GM23248 (cell line): ENCODE data around the gene R3HDM2.

Experiments
- EZH2 ChIP-seq: fragments of 200-600 bp; sonication (generic); IDR thresholded peaks from 2 replicates; pipeline ENCODE4 v1.6.1; 2018; ENCODE audit warnings: antibody characterized with exemption, mild to moderate bottlenecking; ENCODE audit not compliant: insufficient read depth, poor library complexity, severe bottlenecking
- EZH2phosphoT487 ChIP-seq: fragments of 200-600 bp; sonication (generic); IDR thresholded peaks from 2 replicates; pipeline ENCODE4 v1.6.1; 2018; ENCODE audit warnings: antibody characterized with exemption, moderate library complexity, mild to moderate bottlenecking, low read depth; ENCODE audit not compliant: insufficient read depth

GRCh38 chr12:57222286-57223190 is 208.3 kb downstream of the R3HDM2 start:
- TF ChIP-seq EZH2 (no peak), EZH2phosphoT487 (no peak)
